ENCODE data around the gene MSRB2.
A peak's percentile ranks its signal among the peaks of the same experiment; 100 is the strongest.

Gene MSRB2

DNA sequence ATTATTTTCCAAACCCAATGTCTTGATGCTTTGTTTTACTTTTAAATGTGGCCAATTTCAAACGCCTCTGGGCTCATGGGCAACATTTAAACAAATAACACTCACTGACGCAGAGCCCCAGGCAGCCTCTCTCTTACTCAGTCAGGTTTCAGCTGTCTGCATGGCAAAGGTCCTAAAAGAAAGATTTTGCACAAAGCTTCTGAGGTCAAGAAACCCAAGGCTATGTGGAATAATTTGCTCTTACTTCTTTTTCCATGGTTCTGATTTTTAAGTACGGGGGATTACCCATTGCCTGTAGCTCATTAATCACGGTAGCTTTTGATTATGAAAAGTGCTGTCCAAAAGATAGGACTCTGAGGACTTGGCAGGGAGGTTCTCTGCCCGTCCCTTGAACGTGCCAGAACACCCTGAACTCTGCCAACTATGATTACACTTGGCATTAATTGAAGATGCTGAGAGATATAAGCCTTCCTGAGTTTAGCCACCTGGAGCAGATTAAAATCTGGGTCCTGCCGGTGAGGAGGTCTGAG, 14.1 kb upstream of the MSRB2 start:
- ChIA-PET POLR2A (no interaction called here), CTCF (no interaction called here)
- no peak overlapping the region for H3K4me3 ChIP-seq (ENCODE audit: low read depth, low read length)
- TF ChIP-seq CTCF (IDR thresholded peaks at IDR 0.05; ENCODE audit: insufficient read depth, low read length, missing control alignments): no peak
- no peak for DNase-seq (ENCODE audit: low read depth, low spot score)

GRCh38 chr10:23081891-23082290, 13.5 kb upstream of the MSRB2 start:
- CTCF ChIA-PET: no interaction called here
- TF ChIP-seq CTCF (IDR thresholded peaks at IDR 0.05; ENCODE audit: insufficient read depth, low read length, missing control alignments): peak; percentile 1
- no peak overlapping the region for H3K4me3 ChIP-seq (ENCODE audit: low read depth, low read length)
- POLR2A ChIA-PET: no interaction called here
- DNase-seq (ENCODE audit: low read depth, low spot score): no peak

GRCh38 chr10:23088609-23089008, 6.8 kb upstream of the MSRB2 start:
- no peak overlapping the region for H3K4me3 ChIP-seq (ENCODE audit: low read depth, low read length)
- no peak for DNase-seq (ENCODE audit: low read depth, low spot score)
- no peak for TF ChIP-seq CTCF (IDR thresholded peaks at IDR 0.05; ENCODE audit: insufficient read depth, low read length, missing control alignments)
- POLR2A ChIA-PET: no interaction called here
- CTCF ChIA-PET: no interaction called here

DNA sequence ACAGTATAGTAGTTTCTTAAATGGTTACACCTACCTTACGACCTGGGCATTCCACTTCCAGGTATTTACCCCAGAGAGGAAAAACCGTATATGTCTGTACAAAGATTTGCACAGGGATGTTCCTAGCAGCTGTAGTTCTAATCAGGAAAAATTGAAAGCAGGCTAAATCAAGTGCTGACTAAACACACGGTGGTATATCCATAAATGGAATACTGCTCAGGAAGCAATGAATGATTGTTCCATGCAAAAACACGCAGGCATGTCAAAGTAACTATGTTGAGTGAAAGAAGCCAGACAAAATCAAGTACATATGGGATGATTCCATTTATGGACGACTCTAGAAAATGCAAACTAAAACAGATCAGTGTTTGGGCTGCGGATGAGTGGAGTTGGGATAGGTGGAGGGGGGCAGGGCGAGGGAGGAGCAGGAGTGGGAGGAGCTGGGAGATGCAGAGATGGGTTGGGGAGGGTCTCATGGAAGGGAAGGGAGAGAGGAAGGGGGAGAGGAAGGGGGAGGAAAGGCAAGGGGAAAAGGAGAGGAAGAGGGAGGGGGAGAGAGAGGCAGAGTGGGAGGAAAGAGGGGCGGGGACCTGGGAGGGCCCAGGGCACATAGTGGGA, 484 bp upstream of the MSRB2 start:
- TF ChIP-seq CTCF (IDR thresholded peaks at IDR 0.05; ENCODE audit: insufficient read depth, low read length, missing control alignments): no peak
- CTCF ChIA-PET: no interaction called here
- peak overlapping the region; percentile 68 for H3K4me3 ChIP-seq (ENCODE audit: low read depth, low read length)
- no peak for DNase-seq (ENCODE audit: low read depth, low spot score)
- POLR2A ChIA-PET: no interaction called here

- POLR2A ChIA-PET: interaction anchor here (0.8 kb wide), 1 partner anchor 510 kb away, joined by 3 read pairs; no protein-coding TSS in a partner anchor
- no peak for TF ChIP-seq CTCF (IDR thresholded peaks at IDR 0.05; ENCODE audit: insufficient read depth, low read length, missing control alignments)
- DNase-seq (ENCODE audit: low read depth, low spot score): peak; percentile 10
- H3K4me3 ChIP-seq (ENCODE audit: low read depth, low read length): peak overlapping the region; percentile 68
- CTCF ChIA-PET: interaction anchor here (0.6 kb wide), 1 partner anchor 1110 kb away, joined by 3 read pairs; no protein-coding TSS in a partner anchor
Observed at GRCh38 chr10:23095966-23096801, 805 bp downstream of the MSRB2 start.

Measured in AG04449 (cell line).